IMR-90 (cell line): ENCODE measurements around the gene ZNF12. TPM values are rescaled to one million over a fixed set of nuclear protein-coding genes. Genes with fewer than 3 reads are reported as not detected.
"Not testable (repeated sequence)": the region's sequence is repeated elsewhere in the genome, so short reads cannot be mapped to it uniquely, and the experiment has no call there.

Experiments used
- ATAC-seq: fragments of 200-7000 bp; cut with Tn5 transposase; 2 replicates; pipeline ENCODE4 v1.9.1; 2020; ENCODE audit warnings: low read depth, mild to moderate bottlenecking, moderate library complexity
- BruUV-seq: library from RNA; stranded (reverse); fragments of 400-500 nt; replicated peaks from 2 replicates; lab custom pipeline; 2021; lab: Mats Ljungman, UMichigan
- CTCF ChIA-PET: fragments of 300-600 bp; formaldehyde crosslinking; extraction: SDS; loops from one replicate; lab custom pipeline; 2021; ENCODE audit warnings: antibody characterized with exemption; lab: Yijun Ruan, JAX
- POLR2A ChIA-PET: fragments of 300-600 bp; sonication (Branson Sonifier 250); formaldehyde crosslinking; loops from one replicate; lab custom pipeline; 2022; ENCODE audit warnings: antibody characterized with exemption; ENCODE audit not compliant: unreplicated experiment; lab: Charles Lee
- DNase-seq: peaks from one replicate; pipeline ENCODE4 v3.0.0; 2013
- H2AFZ ChIP-seq: replicated peaks from 2 replicates; pipeline ENCODE3; 2013; ENCODE audit warnings: low read length, mild to moderate bottlenecking; ENCODE audit not compliant: poor library complexity
- H2AK5ac ChIP-seq: 2 replicates; pipeline ENCODE4 v1.6.1; 2013; ENCODE audit warnings: low read depth, low read length, inconsistent platforms
- H2AK9ac ChIP-seq: replicated peaks from 2 replicates; pipeline ENCODE3; 2013; ENCODE audit warnings: mild to moderate bottlenecking, low read depth, low read length, moderate library complexity; ENCODE audit not compliant: poor library complexity
- H2BK120ac ChIP-seq: 2 replicates; pipeline ENCODE4 v1.6.1; 2013; ENCODE audit warnings: low read depth, low read length, inconsistent platforms
- H2BK15ac ChIP-seq: 3 replicates; pipeline ENCODE4 v1.6.1; 2013; ENCODE audit warnings: low read depth, low read length, inconsistent platforms
- H2BK20ac ChIP-seq: 2 replicates; pipeline ENCODE4 v1.6.1; 2013; ENCODE audit warnings: low read depth, mild to moderate bottlenecking, inconsistent platforms, low read length, moderate library complexity
- H2BK5ac ChIP-seq: 2 replicates; pipeline ENCODE4 v1.6.1; 2013; ENCODE audit warnings: mild to moderate bottlenecking, low read depth, low read length, inconsistent platforms; ENCODE audit not compliant: poor library complexity, severe bottlenecking
- H3K14ac ChIP-seq: replicated peaks from 2 replicates; pipeline ENCODE4 v1.6.1; 2013; ENCODE audit warnings: low read depth, low read length, inconsistent platforms
- H3K18ac ChIP-seq: 2 replicates; pipeline ENCODE4 v1.6.1; 2013; ENCODE audit warnings: low read depth, low read length, control low read depth
- H3K23ac ChIP-seq: 2 replicates; pipeline ENCODE4 v1.6.1; 2013; ENCODE audit warnings: low read depth, low read length, inconsistent platforms
- H3K27ac ChIP-seq: 2 replicates; pipeline ENCODE4 v1.5.1; 2013; ENCODE audit warnings: mild to moderate bottlenecking, control low read depth, low read length; ENCODE audit not compliant: insufficient read depth
- H3K27me3 ChIP-seq: 2 replicates; pipeline ENCODE4 v1.6.1; 2013; ENCODE audit warnings: low read length; ENCODE audit not compliant: control insufficient read depth, insufficient read depth
- H3K36me3 ChIP-seq: 2 replicates; pipeline ENCODE4 v1.6.1; 2013; ENCODE audit warnings: low read length, mixed read lengths; ENCODE audit not compliant: control insufficient read depth, insufficient read depth
- H3K4ac ChIP-seq: 2 replicates; pipeline ENCODE4 v1.6.1; 2013; ENCODE audit warnings: low read depth, low read length, inconsistent platforms
- H3K4me1 ChIP-seq: 2 replicates; pipeline ENCODE4 v1.6.1; 2013; ENCODE audit warnings: low read length, mixed read lengths; ENCODE audit not compliant: control insufficient read depth, insufficient read depth
- H3K4me2 ChIP-seq: 2 replicates; pipeline ENCODE4 v1.6.1; 2013; ENCODE audit warnings: low read depth, mild to moderate bottlenecking, control low read depth, low read length, moderate library complexity
- H3K4me3 ChIP-seq: 2 replicates; pipeline ENCODE4 v1.5.1; 2013; ENCODE audit warnings: low read depth, mild to moderate bottlenecking, control low read depth, low read length, moderate library complexity; ENCODE audit not compliant: insufficient read depth
- H3K56ac ChIP-seq: 2 replicates; pipeline ENCODE4 v1.6.1; 2013; ENCODE audit warnings: low read length, inconsistent platforms; ENCODE audit not compliant: insufficient read depth; ENCODE audit errors: extremely low read depth
- H3K79me1 ChIP-seq, 2 experiments: 2 replicates each; pipeline ENCODE4 v1.6.1; 2013; ENCODE audit warnings: low read length in 2 of 2, inconsistent platforms in 1 of 2, low read depth in 1 of 2
- H3K9ac ChIP-seq: 2 replicates; pipeline ENCODE4 v1.6.1; 2013; ENCODE audit warnings: low read depth, low read length, control low read depth
- H3K9me1 ChIP-seq: 2 replicates; pipeline ENCODE4 v1.6.1; 2013; ENCODE audit warnings: low read length, inconsistent platforms; ENCODE audit not compliant: insufficient read depth
- H3K9me3 ChIP-seq: 2 replicates; pipeline ENCODE4 v1.6.1; 2013; ENCODE audit warnings: low read length; ENCODE audit not compliant: control insufficient read depth, insufficient read depth
- H4K20me1 ChIP-seq: 2 replicates; pipeline ENCODE4 v1.6.1; 2013; ENCODE audit warnings: low read length, inconsistent platforms; ENCODE audit not compliant: insufficient read depth
- H4K5ac ChIP-seq: 2 replicates; pipeline ENCODE4 v1.6.1; 2013; ENCODE audit warnings: mild to moderate bottlenecking, low read depth, low read length, control low read depth
- H4K8ac ChIP-seq, 2 experiments: 2 replicates each; pipeline ENCODE4 v1.6.1; 2013; ENCODE audit warnings: low read depth in 2 of 2, low read length in 2 of 2, control low read depth in 1 of 2, inconsistent platforms in 1 of 2
- H4K91ac ChIP-seq: 2 replicates; pipeline ENCODE4 v1.6.1; 2013; ENCODE audit warnings: low read depth, low read length, inconsistent platforms; ENCODE audit not compliant: insufficient read depth
- WGBS, 2 experiments: methylation state at CpG; one replicate each; pipeline versions ENCODE4 v1.1.5 to v1.1.7; 2013; ENCODE audit warnings: missing lambda C conversion rate in 2 of 2; ENCODE audit not compliant: insufficient read length in 1 of 2; ENCODE audit errors: extremely low coverage in 2 of 2; 5-methylcytosine and 5-hydroxymethylcytosine counted together
- dilution Hi-C: fragments of 300-500 bp; cut with HindIII; formaldehyde crosslinking; loops from one replicate; pipeline ENCODE4 v1.14.3; 2018; ENCODE audit warnings: low sequenced_read_pairs; ENCODE audit not compliant: unreplicated experiment
- in situ Hi-C: fragments of 300-500 bp; cut with MboI; formaldehyde crosslinking; loops from 3 replicates; pipeline ENCODE4 v1.14.3; 2019; ENCODE audit warnings: low sequenced_read_pairs, inconsistent platforms, mixed read lengths
- intact Hi-C: fragments of 100-400 bp; cut with micrococcal nuclease; formaldehyde crosslinking; loops from 2 replicates; pipeline ENCODE4 v1.10.0; 2022
- polyA plus RNA-seq, 3 experiments: library from polyadenylated mRNA; depleted of rRNA; stranded (reverse); fragments of >200 nt; gene quantifications; 2 replicates each; pipeline ENCODE4 v1.2.3, GENCODE V29; 2012; ENCODE audit warnings: low replicate concordance in 1 of 3
- total RNA-seq: library from RNA; depleted of rRNA; stranded (reverse); fragments of >200 nt; gene quantifications from 2 replicates; pipeline ENCODE4 v1.2.3, GENCODE V29; 2012

Gene ZNF12
- total and polyA plus RNA-seq, 2 of the 4 experiments (the other 2 are of a cell fraction) = 8.2 to 20.8 TPM

DNA sequence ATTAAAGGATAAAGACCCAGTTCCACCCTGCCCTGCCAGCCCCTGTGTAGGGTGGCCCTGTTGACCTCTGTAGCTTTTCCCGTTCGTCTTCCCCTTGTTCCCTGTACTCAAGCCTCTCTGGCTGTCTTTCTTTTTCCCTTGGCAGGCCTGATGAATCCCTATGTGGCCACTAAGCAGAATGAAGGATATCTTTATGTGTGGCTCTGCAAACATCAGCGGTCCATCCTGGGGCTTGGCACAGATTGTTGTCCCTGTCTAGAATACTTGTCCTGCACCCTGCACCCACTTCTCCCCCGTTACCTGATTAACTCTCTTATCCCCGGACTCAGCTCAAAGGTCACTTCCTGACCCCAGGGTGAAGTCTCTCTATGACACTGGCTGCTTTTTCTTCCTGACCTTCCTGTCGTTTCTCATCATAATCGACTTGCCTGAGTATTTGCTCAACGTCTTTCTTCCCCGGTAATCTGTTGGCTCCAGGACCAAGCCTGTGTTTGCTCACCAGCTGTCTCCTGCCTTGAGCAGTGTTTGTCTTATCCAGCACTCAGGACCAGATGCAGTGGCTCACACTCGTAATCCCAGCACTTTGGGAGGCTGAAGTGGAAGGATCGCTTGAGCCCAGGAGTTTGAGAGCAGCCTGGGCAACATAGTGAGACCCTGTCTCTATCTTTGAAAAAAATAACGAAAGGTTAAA is 37.8 kb upstream of the ZNF12 start:
- H2AK9ac ChIP-seq, H2BK120ac ChIP-seq, H3K79me1 ChIP-seq, H3K9ac ChIP-seq, DNase-seq, H3K4me1 ChIP-seq, H3K4me2 ChIP-seq, H2AFZ ChIP-seq, H3K4me3 ChIP-seq, H3K9me1 ChIP-seq, BruUV-seq, H2BK20ac ChIP-seq, dilution Hi-C loops, H2BK15ac ChIP-seq, H3K14ac ChIP-seq, in situ Hi-C loops, H3K56ac ChIP-seq, H3K4ac ChIP-seq, H3K18ac ChIP-seq, H4K20me1 ChIP-seq, ATAC-seq, H4K5ac ChIP-seq, H3K9me3 ChIP-seq, H2BK5ac ChIP-seq, H4K8ac ChIP-seq, intact Hi-C loops, CTCF ChIA-PET, H4K91ac ChIP-seq, H3K36me3 ChIP-seq, POLR2A ChIA-PET, H3K27ac ChIP-seq, H3K27me3 ChIP-seq, H3K23ac ChIP-seq, H2AK5ac ChIP-seq: not testable (repeated sequence)
- 100% methylated on average over 1 of the region's 12 CpGs; no CpG with 5 or more reads in 1 of the 2 experiments for WGBS, 2 experiments

DNA sequence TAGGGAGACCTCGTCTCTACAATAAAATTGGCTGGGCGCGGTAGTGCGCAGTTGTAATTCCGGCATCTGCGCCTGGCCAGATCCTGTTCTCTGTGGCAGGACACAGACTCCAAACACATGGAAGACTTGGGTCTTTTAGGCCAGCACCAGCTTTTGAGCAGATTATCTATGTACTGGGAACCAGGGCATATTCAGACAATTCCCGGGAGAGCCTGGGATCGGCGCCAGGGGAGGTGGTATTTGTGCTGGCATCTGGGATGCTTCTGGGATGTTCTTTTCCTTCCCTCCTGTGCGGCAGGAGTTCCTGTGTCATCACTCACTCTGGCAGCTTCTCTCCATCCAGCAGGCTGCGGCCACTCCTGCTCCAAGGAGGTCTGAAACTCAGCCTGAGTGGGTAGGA is 31.7 kb upstream of the ZNF12 start:
- H3K23ac ChIP-seq, H3K14ac ChIP-seq, H3K27ac ChIP-seq, H3K79me1 ChIP-seq, in situ Hi-C loops, ATAC-seq, H3K27me3 ChIP-seq, H3K18ac ChIP-seq, dilution Hi-C loops, H2BK20ac ChIP-seq, intact Hi-C loops, H4K91ac ChIP-seq, H4K8ac ChIP-seq, DNase-seq, H2AFZ ChIP-seq, H3K9me1 ChIP-seq, H3K9me3 ChIP-seq, H3K56ac ChIP-seq, BruUV-seq, H2BK15ac ChIP-seq, POLR2A ChIA-PET, H2BK5ac ChIP-seq, H3K4me2 ChIP-seq, H3K4ac ChIP-seq, H2AK9ac ChIP-seq, H4K20me1 ChIP-seq, H3K9ac ChIP-seq, H2BK120ac ChIP-seq, H4K5ac ChIP-seq, H3K4me1 ChIP-seq, H2AK5ac ChIP-seq, H3K4me3 ChIP-seq, CTCF ChIA-PET: not testable (repeated sequence)
- WGBS, 2 experiments = no CpG with 5 or more reads among the region's 11 CpGs
- peaks cover 23% of the 10 kb centered on the region for H3K36me3 ChIP-seq
